GM18858 (cell line): ENCODE results near the gene FOXP2.

ENCODE experiments used
- ATAC-seq: cut with Tn5 transposase; IDR thresholded peaks from one replicate; pipeline ENCODE4 v1.9.1; 2021; ENCODE audit not compliant: unreplicated experiment

FOXP2 gene

GRCh38 chr7:114650491-114650890 is 235.9 kb downstream of the FOXP2 start:
- no peak for ATAC-seq

- no peak for ATAC-seq
These were observed 237.4 kb downstream of the FOXP2 start for GRCh38 chr7:114652041-114652440.

DNA sequence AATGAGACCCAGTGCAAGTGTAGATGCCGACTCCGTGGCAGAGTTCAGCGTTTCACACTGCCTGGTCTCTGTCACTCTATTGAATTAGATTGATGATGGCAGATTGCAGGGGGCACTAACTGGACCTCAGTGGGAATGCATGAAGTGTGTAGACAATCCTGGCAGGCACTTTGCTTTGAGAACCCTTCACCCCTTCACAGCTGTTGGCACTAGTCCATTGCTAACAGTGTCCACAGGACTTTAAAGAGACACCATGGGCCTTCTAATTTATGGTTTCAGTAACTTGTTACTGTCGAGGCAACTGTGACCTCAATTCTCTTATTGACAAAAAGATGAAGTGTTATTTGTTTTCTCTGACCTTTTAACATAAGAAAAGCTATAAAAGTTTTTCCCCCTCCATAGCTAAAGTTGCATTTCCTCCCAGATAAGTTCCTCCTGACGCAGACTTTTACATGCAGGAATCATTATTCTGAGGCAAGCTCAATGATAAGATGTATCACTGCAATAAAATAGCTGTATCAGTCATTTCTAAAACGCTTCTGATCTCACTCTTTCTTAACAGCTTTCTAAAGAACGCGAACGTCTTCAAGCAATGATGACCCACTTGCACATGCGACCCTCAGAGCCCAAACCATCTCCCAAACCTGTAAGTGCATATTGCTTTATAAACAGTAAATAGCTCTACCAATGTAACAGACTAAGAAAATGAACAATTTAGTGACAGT is 238.9 kb downstream of the FOXP2 start:
- no peak for ATAC-seq

DNA sequence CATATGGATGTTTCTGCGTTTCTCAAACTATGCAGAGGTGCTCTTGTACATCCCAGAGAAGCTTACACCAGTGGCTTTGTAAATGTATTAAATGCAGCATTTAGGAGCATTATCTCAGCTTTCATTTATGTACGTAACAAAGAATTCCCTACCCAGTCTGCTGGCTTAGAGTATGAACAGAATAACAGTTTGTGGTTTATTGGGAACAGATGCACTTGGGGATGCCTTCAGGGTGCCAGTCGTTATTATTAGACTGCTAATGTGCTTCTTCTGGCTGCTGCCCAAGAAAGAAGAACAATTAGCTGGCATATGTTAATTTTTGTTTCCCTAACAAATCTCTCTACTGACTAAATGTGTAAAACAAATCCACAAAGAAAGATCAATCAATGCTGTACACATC is 241.9 kb downstream of the FOXP2 start:
- ATAC-seq = no peak

DNA sequence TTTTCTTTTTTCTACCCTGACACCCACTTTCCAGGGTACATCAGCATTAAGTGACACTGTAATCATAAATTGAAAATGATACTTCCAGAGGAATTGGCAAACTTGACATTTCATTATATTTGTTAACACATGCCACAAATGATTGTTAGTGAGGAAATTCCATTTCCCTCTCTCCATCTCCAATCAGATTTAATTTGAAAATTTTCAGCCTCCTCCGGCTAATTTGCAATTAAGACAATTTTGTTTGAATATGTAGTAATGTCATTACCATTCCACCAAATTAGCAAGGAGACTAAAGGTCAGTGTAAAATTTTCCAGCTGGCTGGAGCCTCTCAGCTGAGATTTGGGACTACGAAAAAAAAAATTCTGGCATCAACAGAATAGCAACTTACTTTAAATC is 242.7 kb downstream of the FOXP2 start:
- ATAC-seq = no peak

GRCh38 chr7:114658216-114658615 is 243.6 kb downstream of the FOXP2 start:
- ATAC-seq = no peak

- no peak for ATAC-seq
These were observed 245.0 kb downstream of the FOXP2 start for GRCh38 chr7:114659409-114660125.

- no peak for ATAC-seq
These were observed 245.5 kb downstream of the FOXP2 start for GRCh38 chr7:114660126-114660486.

DNA sequence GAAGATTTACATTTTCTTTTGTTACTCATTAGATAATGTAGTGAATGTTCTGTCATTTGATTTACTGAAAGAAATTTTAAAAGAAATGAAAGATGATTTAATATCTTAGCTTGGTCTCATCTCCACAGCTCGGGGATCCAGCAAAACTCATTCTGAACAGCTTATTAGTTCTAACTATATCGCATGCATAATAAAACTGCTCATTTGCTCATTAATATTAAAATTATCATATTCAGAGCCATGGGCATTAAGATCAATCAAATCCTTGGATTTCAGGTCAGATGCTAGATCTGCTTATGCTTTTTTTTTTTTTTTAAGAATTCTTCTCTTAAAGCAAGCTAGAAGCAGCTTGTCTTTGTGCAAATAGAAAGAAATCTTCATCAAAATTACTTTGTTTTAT is 246.1 kb downstream of the FOXP2 start:
- ATAC-seq = no peak

DNA sequence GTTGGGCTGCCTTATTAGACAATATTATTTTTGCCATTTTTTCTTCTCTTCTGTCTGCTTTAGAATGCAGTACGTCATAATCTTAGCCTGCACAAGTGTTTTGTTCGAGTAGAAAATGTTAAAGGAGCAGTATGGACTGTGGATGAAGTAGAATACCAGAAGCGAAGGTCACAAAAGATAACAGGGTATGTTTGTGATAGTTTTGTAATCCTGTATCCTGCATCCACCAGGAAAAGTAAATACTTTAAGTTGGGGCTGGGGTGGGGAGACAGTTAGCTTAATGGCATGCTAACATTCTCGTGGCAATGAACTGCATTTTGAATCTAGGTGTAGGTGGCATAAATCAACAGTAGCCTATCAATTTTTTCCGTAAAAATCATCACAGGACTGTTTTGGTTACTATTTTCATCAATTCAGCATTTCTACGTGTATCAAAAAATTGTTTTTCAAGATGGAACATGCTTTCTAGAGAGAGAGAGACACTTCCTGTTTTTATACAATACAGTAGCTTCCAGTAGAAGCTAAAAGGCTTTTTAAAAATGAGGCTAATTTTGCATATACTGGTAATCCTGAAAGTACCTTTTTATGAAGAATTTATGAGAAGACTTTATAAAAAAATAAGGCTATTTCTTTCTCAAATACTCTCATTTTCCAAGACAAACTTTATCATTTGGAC is 247.5 kb downstream of the FOXP2 start:
- ATAC-seq = no peak

- no peak for ATAC-seq
These were observed 248.9 kb downstream of the FOXP2 start for GRCh38 chr7:114663502-114663901.

DNA sequence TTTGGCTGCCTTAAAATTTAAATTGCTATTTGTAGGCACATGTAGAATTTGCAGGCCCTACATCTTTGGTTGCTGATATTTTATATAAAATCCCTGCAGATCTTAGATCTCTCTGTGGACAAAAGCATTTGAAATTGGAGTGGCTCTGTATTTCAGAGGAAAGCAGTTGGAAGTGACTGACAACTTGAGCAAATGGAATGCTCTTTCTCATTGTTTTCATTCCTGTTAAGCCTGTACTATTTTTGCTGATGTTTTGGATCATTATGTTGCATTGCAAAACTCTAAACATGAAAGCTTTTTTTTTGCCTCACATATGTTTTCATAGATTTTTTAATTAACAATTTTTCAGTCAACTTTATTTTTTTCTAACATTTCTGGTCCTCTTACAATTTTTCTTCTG is 256.1 kb downstream of the FOXP2 start:
- no peak for ATAC-seq

DNA sequence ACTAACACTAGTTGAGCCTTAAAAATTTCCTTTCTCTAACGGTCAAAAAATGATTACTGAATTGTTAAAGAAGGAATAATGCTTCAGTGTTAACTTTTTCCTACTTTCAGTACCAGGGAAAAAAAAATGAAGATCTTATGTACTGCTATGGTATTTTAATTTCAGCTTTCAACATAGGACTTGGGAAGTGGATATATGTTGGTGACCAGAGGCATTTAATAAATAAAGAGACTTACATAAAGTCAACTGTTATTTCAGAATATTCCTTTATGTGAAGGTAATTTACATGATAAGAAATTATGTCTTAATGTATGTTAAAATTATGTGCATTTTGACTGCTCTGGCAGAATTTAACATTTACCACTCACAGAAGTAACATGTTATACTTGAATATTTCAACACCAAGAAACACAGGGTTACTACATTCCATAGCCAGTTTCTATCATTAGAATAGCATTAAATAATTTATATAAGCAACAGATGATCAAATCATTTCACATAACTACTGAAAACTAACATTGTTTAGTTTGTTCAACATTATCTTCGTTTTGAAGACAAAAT is 257.0 kb downstream of the FOXP2 start:
- no peak for ATAC-seq

DNA sequence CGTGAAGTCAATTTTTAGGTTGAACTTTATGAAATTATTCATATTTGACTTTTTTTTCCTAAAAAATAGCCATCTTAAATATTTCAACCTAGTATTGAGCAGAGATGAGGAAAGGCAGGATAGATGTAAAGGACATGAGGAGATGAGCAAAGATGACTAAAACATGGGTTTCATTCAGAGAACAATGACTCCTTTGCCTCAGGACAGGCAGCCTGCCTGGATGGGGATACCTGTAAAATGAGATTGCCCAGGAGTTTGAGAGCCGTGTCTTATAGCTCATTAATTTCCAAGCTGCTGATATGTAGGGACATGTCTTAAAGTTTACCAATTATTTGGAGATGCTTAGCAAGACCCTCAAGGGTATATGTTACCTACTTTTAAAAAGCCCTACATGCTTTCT is 263.5 kb downstream of the FOXP2 start:
- no peak for ATAC-seq

- no peak for ATAC-seq
These were observed 272.6 kb downstream of the FOXP2 start for GRCh38 chr7:114687238-114687637.

GRCh38 chr7:114688443-114689055 is 273.9 kb downstream of the FOXP2 start:
- no peak for ATAC-seq

- ATAC-seq = no peak
These were observed 274.8 kb downstream of the FOXP2 start for GRCh38 chr7:114689406-114689805.

DNA sequence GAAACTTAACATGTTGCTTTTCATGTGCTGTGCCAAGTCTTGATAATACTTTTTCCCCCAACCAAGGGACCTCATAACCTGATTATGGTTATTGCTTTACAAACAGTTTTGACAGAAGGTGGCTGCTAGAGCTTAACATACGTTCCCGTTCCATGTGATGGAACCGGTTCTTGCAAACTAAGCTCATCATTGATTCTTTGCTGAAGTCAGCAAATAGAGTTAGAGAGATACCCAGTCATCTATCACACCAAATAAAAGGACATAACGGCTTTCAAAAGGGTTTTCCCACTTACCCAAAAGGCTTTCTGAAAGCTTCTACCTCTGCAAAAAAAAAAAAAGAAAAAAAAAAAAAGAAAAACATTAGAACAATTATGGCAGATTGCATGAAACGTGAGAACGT is 277.0 kb downstream of the FOXP2 start:
- no peak for ATAC-seq

GRCh38 chr7:114695182-114695581 is 280.6 kb downstream of the FOXP2 start:
- no peak for ATAC-seq

DNA sequence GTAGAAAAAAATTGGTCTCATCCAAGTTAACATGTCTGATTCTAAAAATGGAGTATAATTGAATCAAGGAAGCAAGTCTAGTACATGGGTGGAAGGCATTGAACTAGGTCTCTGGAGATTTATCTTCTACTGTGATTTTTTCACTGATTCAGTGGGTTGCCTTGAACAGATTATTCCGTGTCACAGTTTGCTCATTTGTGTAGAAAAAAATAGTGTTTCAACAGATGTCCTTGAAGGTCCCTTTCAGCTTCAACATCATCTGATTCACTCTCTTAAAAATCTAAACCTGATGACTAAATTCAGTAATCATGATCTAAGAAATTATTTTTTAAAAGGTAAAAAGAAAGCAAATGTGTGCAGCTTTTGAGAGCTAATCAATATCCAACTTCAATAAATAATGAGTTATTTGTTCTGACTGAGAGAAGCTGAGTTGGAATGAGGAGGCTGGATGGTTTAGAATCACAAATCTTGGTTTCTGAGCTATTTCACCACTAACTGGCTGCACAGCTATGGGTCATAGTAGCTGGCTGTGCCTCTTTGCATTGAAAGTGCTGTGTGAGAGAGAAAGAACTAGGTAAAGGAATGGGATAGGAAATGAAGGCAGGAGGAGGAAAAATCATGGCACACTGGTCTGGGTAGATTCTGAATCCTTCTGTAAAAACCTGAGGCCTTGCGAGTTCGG is 285.8 kb downstream of the FOXP2 start:
- ATAC-seq = no peak

DNA sequence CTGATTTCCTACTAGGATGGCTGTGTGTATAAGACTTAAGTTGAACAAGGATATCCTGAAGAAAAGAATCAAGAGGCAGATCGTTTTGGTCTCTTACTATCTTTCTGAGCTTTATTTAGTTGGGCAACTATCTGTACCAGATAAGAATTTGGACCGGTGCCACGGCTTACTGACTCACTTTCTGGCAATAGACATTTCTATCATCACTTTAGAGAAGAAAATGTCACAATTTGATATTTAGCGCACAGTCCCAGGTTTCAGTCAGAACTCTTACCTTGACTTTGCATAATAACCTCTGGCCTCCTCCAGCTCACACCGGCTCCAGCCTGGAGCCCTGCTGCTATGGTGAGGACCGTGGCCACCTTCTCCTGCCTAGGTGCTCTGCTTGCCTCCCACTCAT is 289.1 kb downstream of the FOXP2 start:
- ATAC-seq = no peak
